HUES64 (cell line): Measurements from ENCODE around the gene ABHD1.

ENCODE experiments used
- H3K27ac ChIP-seq: 2 replicates; pipeline ENCODE4 v1.7.0; 2013; ENCODE audit warnings: low read depth, low read length, inconsistent platforms
- H3K27me3 ChIP-seq: 2 replicates; pipeline ENCODE4 v1.6.1; 2013; ENCODE audit warnings: mild to moderate bottlenecking, low read length; ENCODE audit not compliant: insufficient read depth
- H3K36me3 ChIP-seq: 2 replicates; pipeline ENCODE4 v1.6.1; 2013; ENCODE audit warnings: mild to moderate bottlenecking, low read length; ENCODE audit not compliant: insufficient read depth
- H3K4me1 ChIP-seq: 2 replicates; pipeline ENCODE4 v1.6.1; 2013; ENCODE audit warnings: mild to moderate bottlenecking, low read length, moderate library complexity; ENCODE audit not compliant: insufficient read depth
- H3K4me3 ChIP-seq: 2 replicates; pipeline ENCODE4 v1.5.1; 2013; ENCODE audit warnings: mild to moderate bottlenecking, low read length, moderate library complexity
- H3K9ac ChIP-seq: 2 replicates; pipeline ENCODE4 v1.6.1; 2013; ENCODE audit warnings: mild to moderate bottlenecking, low read depth, low read length
- H3K9me3 ChIP-seq: 2 replicates; pipeline ENCODE4 v1.6.1; 2013; ENCODE audit warnings: low read depth, low read length; ENCODE audit not compliant: insufficient read depth
- WGBS: fragments of 150-250, 120-280 bp; methylation state at CpG from one replicate; pipeline ENCODE4 v1.1.7; 2013; ENCODE audit warnings: missing lambda C conversion rate; 5-methylcytosine and 5-hydroxymethylcytosine counted together

The ABHD1 gene

GRCh38 chr2:27081984-27082772 lies 41.4 kb upstream of the ABHD1 start:
- no peaks in the 10 kb centered on the region for H3K36me3 ChIP-seq

GRCh38 chr2:27082773-27083409 lies 40.7 kb upstream of the ABHD1 start:
- no peak overlapping the region for H3K27ac ChIP-seq
- H3K4me3 ChIP-seq: no peak overlapping the region
- H3K4me1 ChIP-seq: peaks cover 9% of the 10 kb centered on the region; the same call in 1 of the 2 replicates
- WGBS: 92% methylated on average over 27 of the region's 27 CpGs
- no peaks in the 10 kb centered on the region for H3K9me3 ChIP-seq
- H3K9ac ChIP-seq: no peak overlapping the region
- no peaks in the 10 kb centered on the region for H3K36me3 ChIP-seq
- H3K27me3 ChIP-seq: peaks cover 24% of the 10 kb centered on the region

More at GRCh38 chr2:27081984-27082772, 41.4 kb upstream of the ABHD1 start:
- H3K4me1 ChIP-seq: peaks cover 4% of the 10 kb centered on the region; the same call in 1 of the 2 replicates
- H3K9me3 ChIP-seq: no peaks in the 10 kb centered on the region
- no peak overlapping the region for H3K9ac ChIP-seq
- no peak overlapping the region for H3K27ac ChIP-seq
- WGBS: 94% methylated on average over 38 of the region's 38 CpGs
- H3K27me3 ChIP-seq: peaks cover 17% of the 10 kb centered on the region; the same call in 1 of the 2 replicates
- H3K4me3 ChIP-seq: no peak overlapping the region

GRCh38 chr2:27083410-27084296 lies 40.0 kb upstream of the ABHD1 start:
- Histone ChIP-seq H3K4me3 (no peak overlapping the region), H3K27ac (no peak overlapping the region), H3K9me3 (no peaks in the 10 kb centered on the region), H3K36me3 (no peaks in the 10 kb centered on the region), H3K4me1 (peaks cover 7% of the 10 kb centered on the region; the same call in 1 of the 2 replicates), H3K9ac (no peak overlapping the region), H3K27me3 (peaks cover 24% of the 10 kb centered on the region)
- WGBS: 93% methylated on average over 20 of the region's 20 CpGs

- 0 out of 2 replicates have a peak, but pooled peaks cover 5% of the 10 kb centered on the region for H3K4me1 ChIP-seq
- H3K9ac ChIP-seq: no peak overlapping the region
- H3K27ac ChIP-seq: no peak overlapping the region
These were observed 39.1 kb upstream of the ABHD1 start for GRCh38 chr2:27084297-27085061.

GRCh38 chr2:27085062-27085672 lies 38.4 kb upstream of the ABHD1 start:
- WGBS: 61% methylated on average over 10 of the region's 10 CpGs
- Histone ChIP-seq H3K27ac (no peak overlapping the region), H3K36me3 (no peaks in the 10 kb centered on the region), H3K9me3 (no peaks in the 10 kb centered on the region), H3K27me3 (peaks cover 24% of the 10 kb centered on the region), H3K4me3 (peak overlapping the region; percentile 73), H3K4me1 (0 out of 2 replicates have a peak, but pooled peaks cover 5% of the 10 kb centered on the region), H3K9ac (peak overlapping the region; percentile 82)

More at GRCh38 chr2:27084297-27085061, 39.1 kb upstream of the ABHD1 start:
- 76% methylated on average over 6 of the region's 6 CpGs for WGBS
- H3K9me3 ChIP-seq: no peaks in the 10 kb centered on the region
- H3K4me3 ChIP-seq: no peak overlapping the region
- H3K27me3 ChIP-seq: peaks cover 24% of the 10 kb centered on the region
- no peaks in the 10 kb centered on the region for H3K36me3 ChIP-seq

- no peaks in the 10 kb centered on the region for H3K9me3 ChIP-seq
- H3K4me3 ChIP-seq: peak overlapping the region; percentile 73
- H3K9ac ChIP-seq: peak overlapping the region; percentile 82
- 0 out of 2 replicates have a peak, but pooled peaks cover 5% of the 10 kb centered on the region for H3K4me1 ChIP-seq
- 1% methylated on average over 38 of the region's 38 CpGs for WGBS
- no peaks in the 10 kb centered on the region for H3K36me3 ChIP-seq
- H3K27me3 ChIP-seq: peaks cover 24% of the 10 kb centered on the region
- peak overlapping the region; percentile 52; the same call in 1 of the 2 replicates for H3K27ac ChIP-seq
These were observed 37.9 kb upstream of the ABHD1 start for GRCh38 chr2:27085673-27086089.

GRCh38 chr2:27086090-27086723 lies 37.4 kb upstream of the ABHD1 start:
- WGBS: under 1% methylated on average over 81 of the region's 81 CpGs
- Histone ChIP-seq H3K9me3 (no peaks in the 10 kb centered on the region), H3K9ac (peak overlapping the region; percentile 82), H3K36me3 (no peaks in the 10 kb centered on the region), H3K4me3 (peak overlapping the region; percentile 80), H3K27ac (peak overlapping the region; percentile 52), H3K4me1 (0 out of 2 replicates have a peak, but pooled peaks cover 5% of the 10 kb centered on the region), H3K27me3 (peaks cover 24% of the 10 kb centered on the region)

- Histone ChIP-seq H3K4me3 (peak within 1 kb of the TSS; percentile 80), H3K4me1 (0 out of 2 replicates have a peak, but pooled peaks cover 5% of the 10 kb centered on the region), H3K36me3 (no peaks in the 10 kb centered on the region), H3K9ac (peak within 1 kb of the TSS; percentile 82), H3K27ac (peak within 1 kb of the TSS; percentile 52), H3K9me3 (no peaks in the 10 kb centered on the region), H3K27me3 (peaks cover 24% of the 10 kb centered on the region)
- WGBS: 10% methylated on average over 54 of the region's 54 CpGs
These were observed 36.7 kb upstream of the ABHD1 start, which contains the start of gene KHK for GRCh38 chr2:27086724-27087593. KHK (plus strand) TSS chr2:27086772; CDS start chr2:27087260, 488 bp downstream.

GRCh38 chr2:27087823-27088410 lies 35.7 kb upstream of the ABHD1 start:
- WGBS: 92% methylated on average over 5 of the region's 5 CpGs

More at GRCh38 chr2:27087823-27088410, 35.7 kb upstream of the ABHD1 start:
- Histone ChIP-seq H3K9ac (no peak overlapping the region), H3K4me3 (no peak overlapping the region), H3K4me1 (0 out of 2 replicates have a peak, but pooled peaks cover 5% of the 10 kb centered on the region), H3K36me3 (no peaks in the 10 kb centered on the region), H3K27me3 (peaks cover 24% of the 10 kb centered on the region), H3K9me3 (no peaks in the 10 kb centered on the region), H3K27ac (no peak overlapping the region)
